GM18508 (cell line): ENCODE data around the gene MRPS14.
"Not testable (repeated sequence)": the region's sequence is repeated elsewhere in the genome, so short reads cannot be mapped to it uniquely, and the experiment has no call there.

ENCODE experiments used
- ATAC-seq: cut with Tn5 transposase; IDR thresholded peaks from one replicate; pipeline ENCODE4 v1.9.1; 2021; ENCODE audit warnings: moderate number of reproducible peaks; ENCODE audit not compliant: insufficient read depth, unreplicated experiment

MRPS14 gene

GRCh38 chr1:175024773-175025172 lies 1.5 kb upstream of the MRPS14 start:
- no peak for ATAC-seq

GRCh38 chr1:175023922-175024242 lies 657 bp upstream of the MRPS14 start:
- ATAC-seq: not testable (repeated sequence)

GRCh38 chr1:175019524-175019923 lies 3.7 kb downstream of the MRPS14 start:
- no peak for ATAC-seq

DNA sequence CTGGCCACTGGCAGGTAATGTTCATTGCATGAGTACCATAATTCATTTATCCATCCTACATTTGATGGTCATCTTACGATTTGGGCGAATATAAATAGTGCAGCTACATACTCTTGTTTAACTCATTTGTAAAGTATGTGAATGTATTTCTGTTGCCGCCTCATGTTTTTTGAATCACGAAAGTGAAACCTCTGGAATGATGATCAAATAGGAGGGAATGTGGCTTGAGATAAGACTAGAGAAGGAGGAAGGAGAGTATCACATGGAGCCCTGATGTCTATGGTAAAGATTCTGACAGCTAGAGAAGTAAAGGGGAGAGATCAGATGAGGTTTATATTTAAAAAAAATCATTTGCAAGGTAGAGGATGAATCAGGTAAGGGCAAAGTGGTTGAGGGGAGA lies 8.0 kb downstream of the MRPS14 start:
- ATAC-seq: no peak

GRCh38 chr1:175013445-175013844 lies 9.8 kb downstream of the MRPS14 start:
- no peak for ATAC-seq

DNA sequence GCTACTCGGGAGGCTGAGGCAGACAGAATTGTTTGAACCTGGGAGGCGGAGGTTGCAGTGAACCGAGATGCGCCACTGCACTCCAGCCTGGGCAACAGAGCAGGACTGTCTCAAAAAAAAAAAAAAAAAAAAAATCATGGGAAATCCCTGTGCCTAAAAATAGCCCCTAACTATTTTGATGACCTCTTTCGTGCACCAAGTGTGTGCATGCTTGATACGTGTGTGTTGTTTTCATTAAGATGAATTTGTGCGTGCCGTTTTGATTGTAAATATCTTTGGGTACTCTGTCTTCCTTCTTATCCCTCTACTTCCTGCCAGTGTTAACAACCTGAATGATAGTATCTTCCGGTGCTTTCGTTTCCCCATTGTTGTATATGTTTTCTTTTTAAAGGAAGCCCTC lies 13.7 kb downstream of the MRPS14 start:
- ATAC-seq: no peak

DNA sequence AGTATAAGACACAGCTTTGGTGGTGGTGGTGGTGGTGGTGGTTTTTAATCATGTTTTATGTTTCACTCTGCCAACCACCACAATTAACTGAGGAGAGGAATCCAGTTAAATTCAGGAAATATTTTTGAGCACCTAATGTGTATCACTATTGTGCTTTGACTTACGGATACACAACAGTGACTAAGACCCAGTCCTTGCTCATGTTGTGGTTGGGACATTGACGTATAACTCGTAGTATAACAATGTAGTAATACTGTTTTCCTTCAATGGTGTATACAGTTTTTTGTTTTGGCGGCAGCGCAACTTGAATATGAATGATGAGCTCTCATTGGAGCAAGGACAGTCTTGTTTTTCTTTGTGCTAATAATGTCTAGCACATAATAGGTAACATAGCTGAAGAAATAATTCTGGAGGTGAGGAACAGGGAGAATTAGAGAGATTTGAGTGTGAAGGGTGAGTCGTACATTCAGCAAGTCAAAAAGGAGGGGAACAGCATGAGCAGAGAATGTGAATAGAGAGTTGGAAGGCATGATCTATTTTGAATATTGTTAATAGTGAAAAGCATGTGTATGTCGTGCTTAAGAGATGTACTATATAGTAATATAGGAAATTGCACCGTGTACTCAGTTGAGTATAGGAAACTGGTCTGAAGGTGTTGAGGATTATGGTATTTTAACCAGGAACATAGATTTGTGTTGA lies 18.0 kb downstream of the MRPS14 start:
- ATAC-seq: no peak

DNA sequence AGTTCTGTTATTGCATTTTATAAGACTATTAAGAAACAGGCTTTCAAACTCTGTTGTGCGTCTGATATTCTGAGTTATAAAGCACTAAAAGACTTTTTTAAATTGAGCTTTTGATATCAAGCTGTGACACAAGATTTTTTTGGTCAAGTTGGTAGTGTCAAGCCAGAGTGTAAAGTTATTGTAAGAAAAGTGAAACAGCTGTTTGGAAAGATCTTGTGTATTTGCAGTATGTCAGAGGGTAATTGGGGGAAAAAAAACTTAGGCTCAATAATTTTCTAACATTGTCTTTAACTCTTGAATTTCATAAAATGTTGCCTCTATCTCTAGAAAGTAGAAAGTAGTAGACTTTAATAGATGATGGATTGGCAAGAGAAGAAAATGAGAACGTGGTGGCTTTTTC lies 19.7 kb downstream of the MRPS14 start:
- no peak for ATAC-seq

DNA sequence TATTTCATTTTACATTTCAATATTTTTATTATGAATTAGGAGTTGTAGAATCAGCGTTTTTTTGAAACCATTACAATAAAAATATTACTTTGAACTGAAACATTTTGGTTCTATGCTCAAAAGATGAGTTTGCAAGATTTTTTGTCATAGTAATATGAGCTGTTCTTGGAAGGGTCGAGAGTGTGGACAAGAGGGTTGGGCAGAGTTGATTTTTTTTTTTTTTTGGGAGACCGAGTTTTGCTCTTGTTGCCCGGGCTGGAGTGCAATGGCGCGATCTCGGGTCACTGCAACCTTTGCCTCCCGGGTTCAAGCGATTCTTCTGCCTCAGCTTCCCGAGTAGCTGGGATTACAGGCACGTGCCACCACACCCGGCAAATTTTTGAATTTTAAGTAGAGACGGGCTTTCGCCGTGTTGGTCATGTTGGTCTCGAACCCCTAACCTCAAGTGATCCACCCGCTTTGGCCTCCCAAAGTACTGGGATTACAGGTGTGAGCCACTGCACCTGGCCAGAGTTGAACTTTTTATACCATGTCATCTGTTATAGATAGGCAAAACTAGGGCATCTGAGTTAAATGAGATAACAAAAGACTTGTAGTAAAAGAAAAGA lies 20.2 kb downstream of the MRPS14 start:
- ATAC-seq: no peak

GRCh38 chr1:175000697-175001187 lies 22.5 kb downstream of the MRPS14 start:
- no peak for ATAC-seq

GRCh38 chr1:174999936-175000696 lies 23.1 kb downstream of the MRPS14 start, which contains the start of gene CACYBP:
TSS of gene CACYBP (plus strand) at chr1:174999947. CDS start at chr1:175000181, 234 bp downstream.
- peak; percentile 5 for ATAC-seq

DNA sequence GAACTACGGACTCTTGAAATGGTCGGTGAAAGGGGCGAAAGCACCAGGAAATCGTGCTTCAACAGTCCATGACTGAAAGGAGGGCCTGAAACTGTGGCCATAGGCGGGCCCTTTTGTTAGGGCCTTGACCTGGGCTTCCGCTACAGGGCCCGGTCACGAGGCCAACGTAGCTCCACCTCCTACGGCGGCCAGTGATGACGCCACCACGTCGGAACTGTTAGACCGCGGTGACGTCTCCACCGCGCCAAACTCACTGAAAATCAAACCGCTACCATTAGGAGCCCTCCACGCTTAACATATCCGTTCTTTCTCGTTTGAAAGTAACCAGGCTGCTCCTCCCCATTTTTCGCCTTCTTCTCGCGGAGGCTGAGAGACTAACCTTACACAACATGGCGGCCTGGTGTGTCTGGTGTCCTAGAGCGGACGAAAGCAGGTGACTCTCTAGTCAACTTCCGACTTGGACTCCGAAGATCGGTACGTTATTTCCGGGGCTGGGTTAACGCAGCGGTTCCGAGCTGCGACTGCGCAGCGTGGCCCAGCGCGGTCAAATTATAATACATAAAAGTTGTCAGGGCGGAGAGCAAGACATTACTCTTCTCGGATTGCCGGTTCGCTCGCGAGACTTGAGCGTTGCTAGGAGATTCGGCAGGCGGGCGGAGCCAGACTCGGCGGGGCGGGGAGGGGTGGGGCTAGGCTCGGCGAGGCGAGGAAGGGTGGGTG lies 23.8 kb downstream of the MRPS14 start:
- ATAC-seq: peak; percentile 71

- no peak for ATAC-seq
Observed at GRCh38 chr1:174998569-174999215, 24.5 kb downstream of the MRPS14 start.

GRCh38 chr1:174997041-174997440 lies 26.2 kb downstream of the MRPS14 start:
- ATAC-seq: no peak

DNA sequence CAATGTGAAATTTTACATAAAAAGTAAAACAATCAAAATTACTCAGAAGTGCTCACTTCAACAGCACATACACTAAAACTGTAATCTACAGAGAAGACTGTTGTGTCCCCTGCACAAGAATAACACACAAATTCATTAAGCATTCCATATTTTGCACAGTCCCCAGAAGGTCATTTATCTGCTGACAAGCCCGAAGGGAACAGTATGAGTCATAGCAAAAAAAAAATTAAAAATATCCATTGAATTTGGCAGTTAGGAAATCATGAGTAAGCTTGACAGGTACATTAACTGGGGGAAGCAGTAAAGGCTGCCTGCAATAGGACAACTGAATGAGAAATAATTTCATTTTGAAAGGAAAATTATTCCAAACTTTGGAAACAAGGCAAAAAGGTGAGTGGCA lies 26.7 kb downstream of the MRPS14 start:
- no peak for ATAC-seq

DNA sequence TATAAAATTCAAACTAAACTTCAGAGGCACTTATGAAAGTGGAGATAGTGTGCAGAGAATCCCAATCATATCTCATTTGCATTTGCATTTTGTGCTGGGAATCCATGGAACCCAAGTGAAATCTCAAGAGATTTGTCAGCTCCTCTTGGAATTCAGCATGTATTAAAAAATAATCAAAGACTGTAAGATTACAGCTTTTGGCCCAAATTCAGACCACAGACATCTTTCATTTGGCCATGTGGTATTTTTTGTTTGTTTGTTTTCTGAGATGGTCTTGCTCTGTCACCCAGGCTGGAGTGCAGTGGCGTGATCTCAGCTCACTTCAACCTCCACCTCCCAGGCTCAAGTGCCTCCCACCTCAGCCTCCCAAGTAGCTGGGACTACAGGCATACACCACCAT lies 27.3 kb downstream of the MRPS14 start:
- ATAC-seq: no peak

GRCh38 chr1:174995121-174995520 lies 28.1 kb downstream of the MRPS14 start:
- ATAC-seq: no peak

DNA sequence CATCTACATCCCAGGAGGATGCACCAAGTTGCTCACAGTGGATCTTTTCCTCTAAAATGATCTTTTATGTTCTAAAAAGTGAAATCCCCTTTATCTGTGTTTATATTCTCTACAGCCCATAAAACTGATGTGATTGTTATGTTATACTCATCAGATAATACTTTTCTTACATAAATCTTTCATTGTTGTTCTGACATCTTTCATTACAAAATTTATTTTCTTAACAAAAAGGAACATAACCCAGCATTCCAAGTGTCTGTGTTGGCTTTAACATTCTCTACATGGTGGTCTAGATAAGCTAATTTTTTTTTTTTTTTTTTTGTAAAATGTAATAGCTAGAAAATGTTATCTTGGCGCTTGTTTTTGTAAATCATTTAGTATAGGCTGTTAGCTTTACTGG lies 31.8 kb downstream of the MRPS14 start:
- ATAC-seq: no peak

- ATAC-seq: no peak
Observed at GRCh38 chr1:174990382-174990999, 32.7 kb downstream of the MRPS14 start.
